Measurements from ENCODE around the gene DOCK8. TPM values are rescaled to one million over a fixed set of nuclear protein-coding genes. Genes with fewer than 3 reads are reported as not detected.

The DOCK8 gene
- polyA plus RNA-seq, 5 donors: 6.2 to 8.4 (median 7.0) TPM

DNA sequence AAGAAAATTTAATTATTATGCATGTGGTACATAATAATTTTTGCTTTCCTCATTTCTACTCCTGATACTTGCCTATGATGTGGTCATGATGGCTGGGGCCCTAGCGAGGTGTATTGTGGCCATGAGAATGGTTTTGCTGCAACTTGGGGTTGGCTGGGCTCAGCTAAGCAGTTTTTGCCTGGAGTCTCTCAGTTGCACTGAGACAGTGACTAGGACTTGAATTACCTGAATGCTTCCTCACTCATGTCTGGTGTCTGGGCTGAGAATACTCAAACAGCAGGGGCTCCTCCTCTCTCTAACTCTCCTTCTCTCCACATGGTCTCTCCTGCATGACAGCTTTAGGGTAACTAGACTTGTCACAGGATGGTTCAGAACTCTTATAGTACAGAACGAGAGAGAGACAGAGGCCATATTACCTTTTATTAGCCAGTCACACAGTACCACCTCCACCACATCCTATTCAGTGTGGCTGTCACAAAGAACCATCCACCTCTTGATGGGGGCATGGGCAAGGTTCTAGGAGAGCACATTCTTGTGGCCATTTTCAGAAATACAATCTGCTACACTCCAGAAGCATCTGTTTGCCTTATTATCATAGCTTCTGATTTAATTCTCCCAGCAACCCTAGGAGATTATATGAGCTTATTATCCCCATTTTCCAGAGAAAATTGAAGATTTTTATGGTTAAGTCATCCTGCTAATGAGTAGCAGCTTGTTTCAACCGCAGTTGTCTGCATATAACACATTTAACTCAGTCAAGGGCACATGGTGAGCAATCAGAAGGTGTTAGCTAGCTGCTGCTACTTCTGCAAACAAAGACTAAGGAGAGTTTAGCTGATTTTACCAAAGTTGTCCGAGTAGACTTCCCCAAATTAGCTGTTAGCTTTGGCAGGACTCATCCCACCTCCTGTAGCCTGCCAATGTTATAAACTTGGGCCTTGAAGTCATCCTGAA lies 245.1 kb downstream of the DOCK8 start:
- no peak for DNase-seq

DNA sequence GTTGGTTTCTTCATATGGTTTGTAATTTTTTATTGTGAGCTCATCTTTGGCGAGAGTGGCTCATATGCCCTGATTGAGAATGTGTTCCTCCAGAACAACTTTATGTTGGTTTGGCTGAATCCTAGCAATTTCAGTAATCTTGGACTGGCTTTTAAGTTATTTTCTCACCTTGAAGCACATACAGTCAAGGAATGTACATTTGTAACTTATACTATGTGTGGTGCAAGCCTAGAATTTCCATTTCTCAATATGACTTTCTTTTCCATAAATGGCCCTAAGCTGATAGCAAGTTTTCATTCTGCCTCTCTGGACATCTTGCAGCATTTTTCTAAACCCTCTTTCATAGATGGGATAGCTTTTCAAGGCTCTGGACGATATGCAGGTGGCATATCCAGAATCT lies 247.5 kb downstream of the DOCK8 start:
- DNase-seq: no peak

DNA sequence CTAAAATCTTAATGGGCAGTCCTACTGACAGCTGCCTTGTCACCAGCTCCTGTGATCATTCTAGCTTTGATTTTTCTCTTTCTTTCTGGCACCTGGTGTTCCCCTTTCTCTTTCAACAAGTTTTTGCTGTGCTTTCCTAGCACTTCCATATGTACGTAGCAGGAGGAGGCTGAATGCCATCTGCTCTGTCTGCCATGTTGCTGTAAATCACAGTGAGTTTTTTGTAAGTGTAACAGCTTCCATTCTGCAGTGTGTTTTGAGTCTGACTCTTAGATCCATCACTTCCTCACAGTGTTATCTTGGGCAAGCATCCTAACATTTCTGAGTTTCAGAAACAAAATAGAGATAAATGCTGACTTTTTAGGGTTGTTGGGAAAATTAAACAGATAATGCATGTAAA lies 247.9 kb downstream of the DOCK8 start:
- DNase-seq: no peak

DNA sequence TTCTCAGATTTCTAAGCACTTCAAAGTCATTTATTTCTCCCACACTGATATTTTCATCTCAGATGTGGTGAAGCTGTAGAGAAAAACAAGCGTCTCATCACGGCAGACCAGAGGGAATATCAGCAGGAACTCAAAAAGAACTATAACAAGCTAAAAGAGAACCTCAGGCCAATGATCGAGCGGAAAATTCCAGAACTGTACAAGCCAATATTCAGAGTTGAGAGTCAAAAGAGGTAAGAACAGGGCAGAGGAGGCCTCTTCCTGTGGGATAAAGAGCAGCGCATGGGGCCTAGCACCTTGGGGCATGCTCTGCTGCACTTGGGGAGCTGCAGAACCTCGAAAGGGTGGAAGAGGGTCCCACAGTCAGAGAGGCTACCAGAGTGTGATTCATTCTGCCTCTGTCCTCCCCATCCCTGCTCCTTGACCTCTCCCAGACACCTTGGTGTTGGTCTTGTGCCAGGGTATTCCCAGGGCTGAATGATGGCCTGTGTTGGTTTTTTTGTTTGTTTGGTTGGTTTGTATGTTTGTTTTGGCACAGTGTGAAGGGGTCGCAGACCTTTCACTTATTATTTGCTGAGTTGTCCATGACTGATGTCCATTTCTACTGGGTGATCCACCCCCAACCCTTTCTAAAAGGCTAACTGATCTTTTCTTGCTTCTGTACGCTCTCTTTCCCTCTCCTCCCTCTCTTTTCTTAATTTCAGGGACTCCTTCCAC lies 248.9 kb downstream of the DOCK8 start:
- no peak for DNase-seq

DNA sequence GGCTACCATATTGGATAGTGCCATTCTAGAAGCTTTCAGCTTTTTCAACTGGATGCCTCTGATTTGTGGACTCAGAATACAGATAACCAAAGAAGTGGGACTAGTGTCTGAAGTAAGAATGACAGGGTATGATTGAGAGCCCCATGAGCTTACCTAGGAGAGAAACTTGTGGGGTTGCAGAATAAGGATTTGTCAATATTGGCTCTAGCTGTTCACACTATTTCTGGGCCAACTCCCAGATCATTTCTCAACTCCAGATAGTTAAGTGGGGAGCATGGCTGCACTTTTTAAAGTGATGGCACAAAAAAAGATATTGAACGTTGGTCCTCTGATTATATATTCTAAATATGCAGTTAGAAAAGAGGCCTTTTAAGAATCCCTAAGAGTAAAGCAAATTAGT lies 252.1 kb downstream of the DOCK8 start:
- peak in 1 of 2 donors; percentile 32 for DNase-seq

DNA sequence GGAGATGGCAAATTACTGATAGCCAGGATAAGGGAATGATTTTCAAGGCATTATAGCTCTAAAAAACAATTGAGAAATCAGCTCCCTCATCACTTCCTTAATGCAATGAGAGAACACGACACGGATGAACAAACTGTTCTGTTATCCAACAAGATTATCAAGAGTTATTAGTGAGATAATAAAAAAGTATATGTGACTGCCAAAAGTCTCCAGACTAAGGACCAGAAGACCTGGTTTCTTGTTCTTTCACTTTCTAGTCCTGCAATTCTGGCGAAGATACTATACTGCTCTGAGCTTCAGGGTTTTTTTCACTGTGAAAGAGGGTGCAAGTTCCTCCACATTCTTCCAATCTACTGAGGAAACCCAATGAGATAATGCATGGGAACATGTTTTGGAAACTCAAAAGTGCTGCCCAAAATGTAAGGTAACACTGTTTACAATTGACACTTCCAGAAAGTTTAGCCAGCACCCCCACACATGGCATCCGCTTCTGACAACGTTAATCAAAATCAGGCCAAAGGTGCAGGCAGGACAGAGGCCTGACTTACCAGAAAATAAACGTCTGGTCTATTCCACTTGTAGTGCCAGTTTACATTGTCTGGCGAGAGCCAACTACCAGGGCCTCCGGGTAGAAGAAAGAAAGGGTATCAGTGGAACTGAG lies 254.2 kb downstream of the DOCK8 start:
- DNase-seq: no peak

DNA sequence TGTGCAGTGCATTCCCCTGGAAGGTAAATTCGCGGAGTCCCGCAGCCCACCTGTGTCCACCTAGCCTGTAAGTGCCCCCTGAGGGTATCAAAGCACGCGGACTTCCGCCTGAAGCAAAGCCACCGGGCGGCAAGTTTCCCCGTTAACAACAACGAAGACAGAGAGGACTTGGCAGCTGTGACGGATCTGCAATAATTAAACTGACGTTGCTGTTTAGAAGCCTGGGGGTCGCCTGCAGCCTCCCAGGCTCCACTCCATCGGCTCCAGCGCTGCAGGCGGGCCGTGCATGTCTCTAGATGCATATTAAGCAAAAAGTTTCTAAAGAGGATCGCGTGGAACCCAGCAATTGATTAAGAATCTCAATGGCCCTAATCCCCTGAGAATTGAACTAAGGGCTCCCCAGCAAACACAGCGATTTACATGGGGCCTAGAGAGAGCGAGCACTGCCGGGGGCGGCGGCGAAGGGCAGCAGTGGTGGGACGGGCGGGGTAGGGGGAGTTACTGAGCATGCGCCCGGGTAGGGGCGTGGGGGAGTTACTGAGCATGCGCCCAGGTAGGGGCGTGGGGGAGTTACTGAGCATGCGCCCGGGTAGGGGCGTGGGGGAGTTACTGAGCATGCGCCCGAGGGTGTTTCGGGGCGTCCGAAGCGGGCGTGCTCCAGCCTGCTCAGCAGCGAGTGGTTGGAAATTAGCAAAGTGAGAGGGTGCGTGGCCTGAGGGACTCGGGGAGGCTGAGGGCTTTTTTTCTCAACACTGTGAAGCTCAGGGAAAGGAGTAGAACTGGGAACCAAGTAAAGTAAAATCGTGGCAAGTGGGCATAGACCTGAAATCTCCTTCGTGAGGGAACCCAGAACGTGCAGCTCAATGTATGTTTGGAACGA lies 255.2 kb downstream of the DOCK8 start:
- DNase-seq: peak; percentile 88 to 96

DNA sequence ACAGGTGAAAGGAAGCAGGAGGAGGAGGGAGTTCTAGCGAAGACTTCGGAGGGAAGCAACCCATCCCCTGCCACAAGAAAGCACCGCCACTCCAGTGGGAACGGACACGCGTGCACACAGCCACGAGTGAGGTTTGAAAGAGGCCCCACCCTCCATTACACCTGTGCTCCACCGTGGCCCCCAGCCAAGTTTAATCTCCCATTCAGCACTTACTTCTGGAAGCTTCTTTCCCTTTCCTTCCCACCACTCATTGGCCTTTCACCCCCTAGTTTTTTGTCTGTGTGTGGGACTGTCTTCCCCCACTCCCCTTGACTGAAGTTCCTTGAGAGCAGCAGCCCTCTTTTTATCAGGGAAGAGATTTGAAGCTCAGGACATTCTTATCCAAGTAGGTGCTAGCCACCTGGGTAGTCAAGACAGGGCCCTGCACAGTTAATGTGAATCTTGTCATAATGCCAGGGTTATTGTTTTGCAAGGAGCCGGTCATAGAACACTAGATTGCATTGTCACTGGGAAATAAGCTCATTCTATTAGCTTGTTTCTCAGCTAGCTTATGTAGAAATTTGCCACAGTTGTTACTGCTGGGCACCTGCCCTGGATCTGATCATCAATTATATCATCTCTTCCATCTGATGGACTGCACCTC lies 256.0 kb downstream of the DOCK8 start:
- no peak for DNase-seq

DNA sequence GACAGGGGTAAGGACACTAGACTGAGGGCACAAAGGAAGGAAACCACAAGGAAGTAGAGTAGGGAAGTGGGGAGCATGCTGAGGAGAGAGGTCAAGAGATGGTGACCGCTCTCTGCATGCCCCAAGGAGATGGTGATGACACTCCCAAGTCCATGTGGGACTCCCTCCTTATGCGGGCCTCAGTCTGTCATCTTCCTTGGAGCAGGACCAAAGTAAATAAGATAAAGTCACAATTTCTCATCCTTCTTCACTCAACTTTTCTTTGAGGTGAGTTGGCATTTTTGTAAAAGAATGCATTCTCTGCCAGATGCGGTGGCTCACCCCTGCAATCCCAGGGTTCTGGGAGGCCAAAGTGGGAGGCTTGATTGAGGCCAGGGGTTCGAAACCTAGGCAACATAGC lies 256.7 kb downstream of the DOCK8 start:
- no peak for DNase-seq

DNA sequence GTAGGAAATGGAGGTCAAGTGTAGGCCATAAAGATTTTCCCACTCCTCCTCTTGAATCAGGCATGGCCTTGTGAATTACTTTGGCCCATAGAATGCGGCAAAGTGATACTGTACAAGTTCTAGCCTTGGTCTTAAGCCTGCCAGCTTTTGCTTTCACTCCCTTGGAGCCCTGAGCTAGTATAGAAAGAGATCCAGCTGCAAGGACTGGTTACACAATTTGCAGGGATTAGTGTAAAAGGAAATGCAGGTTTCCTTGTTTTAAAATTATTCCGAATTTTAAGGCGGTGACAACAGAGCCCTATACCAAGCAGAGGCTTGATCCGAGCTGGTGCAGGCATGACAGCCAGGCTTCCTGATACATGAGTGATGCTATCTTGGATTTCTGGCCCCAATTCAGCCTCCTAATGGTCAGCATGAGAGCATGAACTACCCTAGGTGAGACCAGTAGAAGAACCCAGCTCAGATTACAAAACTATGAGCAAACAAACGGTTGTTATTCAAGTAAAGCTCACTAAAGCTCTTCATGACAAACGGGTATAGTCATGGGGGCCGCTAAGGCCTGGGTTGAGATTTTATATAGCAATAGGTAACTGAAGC lies 257.9 kb downstream of the DOCK8 start:
- DNase-seq: no peak

DNA sequence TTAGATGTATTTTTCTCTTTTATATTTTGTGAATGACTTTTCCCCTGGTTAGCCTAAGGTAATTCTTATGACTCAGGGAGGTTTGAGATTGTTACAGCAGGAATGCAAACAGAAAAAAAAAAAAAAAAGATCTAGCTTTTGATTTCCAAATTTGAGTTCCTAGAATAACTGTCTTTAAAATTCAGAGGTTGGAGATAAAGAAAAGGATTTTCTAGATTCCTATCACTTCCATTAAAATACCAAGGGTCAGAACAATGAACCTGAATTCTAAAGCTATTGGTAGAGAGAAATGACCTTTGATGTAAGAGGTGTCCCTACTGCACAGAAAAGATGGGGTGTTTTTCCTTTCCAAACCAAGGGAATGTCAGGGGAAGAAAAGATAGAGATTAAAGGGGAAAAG lies 262.5 kb downstream of the DOCK8 start:
- DNase-seq: no peak

DNA sequence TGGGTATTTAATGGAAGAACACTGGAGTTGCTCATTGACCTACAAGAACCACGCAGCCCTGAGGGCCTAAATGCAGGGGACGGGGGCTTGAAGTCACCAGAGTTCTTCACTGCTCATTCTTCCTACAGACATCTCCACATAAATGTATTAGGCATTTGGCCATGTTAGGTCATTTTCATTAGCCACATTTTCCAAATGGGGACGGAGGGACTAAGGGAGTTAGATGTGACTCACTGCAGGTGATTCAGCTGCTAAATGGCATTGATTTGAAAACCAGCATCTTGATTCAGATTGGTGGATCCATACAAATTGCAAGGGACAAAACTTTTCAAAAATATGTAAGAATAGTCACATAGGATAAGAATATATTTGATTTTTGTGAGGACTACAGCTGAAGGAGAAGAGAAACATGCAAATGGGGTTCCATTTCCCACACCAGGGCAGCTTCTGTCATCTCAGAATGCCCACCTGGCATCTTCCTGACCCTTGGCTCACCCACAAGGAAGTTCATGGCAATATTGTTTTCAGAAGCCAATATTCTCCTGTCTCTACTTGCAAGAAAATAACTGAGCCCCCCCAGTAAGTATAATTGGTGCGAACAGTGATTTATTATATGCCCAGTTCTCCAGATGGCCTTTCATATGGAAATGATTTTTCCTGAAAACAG lies 264.8 kb downstream of the DOCK8 start:
- no peak for DNase-seq

DNA sequence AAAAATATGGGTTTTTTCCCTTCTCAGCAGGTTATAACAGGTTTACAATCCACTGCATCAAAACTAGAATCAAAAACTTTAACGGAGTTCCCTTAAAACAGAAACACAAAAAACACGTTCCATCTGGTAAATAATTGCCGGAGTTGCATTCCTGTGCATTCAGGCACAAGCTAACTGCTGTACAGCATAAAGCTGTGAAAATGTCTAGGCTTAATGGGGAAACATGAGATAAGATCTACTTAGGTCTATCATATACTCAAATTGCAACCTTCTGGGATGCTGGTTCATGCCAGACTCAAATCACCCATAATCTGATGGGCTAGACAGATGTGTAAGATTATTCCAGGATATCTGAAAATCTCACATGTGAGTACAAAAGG lies 265.3 kb downstream of the DOCK8 start:
- no peak for DNase-seq

DNA sequence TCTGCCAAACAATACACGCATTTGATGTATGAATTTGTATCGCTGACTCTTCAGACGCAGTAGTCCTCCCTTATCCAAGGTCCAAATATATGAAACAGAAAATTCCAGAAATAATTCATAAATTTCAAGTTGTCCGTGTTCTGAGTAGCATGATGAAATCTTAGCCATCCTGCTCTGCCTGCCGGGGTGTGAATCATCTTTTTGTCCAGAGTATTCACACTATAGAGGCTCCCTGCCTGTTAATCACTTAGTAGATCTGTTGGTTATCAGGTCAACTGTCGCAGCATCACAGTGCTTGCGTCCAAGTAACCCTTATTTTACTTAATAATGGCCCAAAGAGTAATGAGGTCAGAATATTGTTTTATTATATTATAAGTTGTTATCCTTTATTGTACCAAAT lies 268.1 kb downstream of the DOCK8 start:
- DNase-seq: no peak

DNA sequence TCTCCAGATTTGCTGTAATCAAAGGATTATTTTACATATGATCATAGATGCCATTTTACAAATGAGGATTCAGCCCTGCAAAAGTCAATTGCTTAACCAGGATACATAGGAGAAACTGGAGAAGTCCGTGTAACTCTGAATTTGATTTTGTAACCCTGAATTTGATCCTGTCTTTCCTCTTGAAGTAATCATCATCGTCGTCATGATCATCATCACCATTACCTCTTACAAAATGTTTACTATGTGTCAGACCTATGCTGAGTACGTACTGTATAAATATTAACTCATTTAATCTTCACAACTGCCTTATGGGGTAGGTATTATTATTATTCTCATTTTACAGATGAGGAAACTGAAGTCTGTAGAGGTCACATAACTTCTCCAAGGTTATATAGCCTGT lies 271.5 kb downstream of the DOCK8 start:
- DNase-seq: no peak

DNA sequence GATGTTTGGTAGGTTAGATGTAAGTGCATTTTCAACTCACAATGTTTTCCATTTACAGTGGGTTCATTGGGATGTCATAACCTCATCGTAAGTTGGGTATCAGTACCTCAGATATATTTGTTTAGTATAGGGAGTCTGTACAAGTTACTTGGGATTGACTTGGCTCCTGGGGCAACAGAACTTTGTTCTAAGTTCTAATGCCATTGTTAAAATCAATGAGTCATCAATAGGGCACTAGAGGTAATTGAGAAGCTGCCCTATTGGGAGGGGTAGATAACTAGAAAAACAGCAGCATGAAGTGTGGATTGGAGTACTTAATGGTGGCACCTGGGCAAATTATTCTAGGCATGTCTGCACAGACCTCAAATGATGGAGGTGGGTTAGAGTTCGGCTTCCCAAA lies 272.8 kb downstream of the DOCK8 start:
- DNase-seq: no peak

DNA sequence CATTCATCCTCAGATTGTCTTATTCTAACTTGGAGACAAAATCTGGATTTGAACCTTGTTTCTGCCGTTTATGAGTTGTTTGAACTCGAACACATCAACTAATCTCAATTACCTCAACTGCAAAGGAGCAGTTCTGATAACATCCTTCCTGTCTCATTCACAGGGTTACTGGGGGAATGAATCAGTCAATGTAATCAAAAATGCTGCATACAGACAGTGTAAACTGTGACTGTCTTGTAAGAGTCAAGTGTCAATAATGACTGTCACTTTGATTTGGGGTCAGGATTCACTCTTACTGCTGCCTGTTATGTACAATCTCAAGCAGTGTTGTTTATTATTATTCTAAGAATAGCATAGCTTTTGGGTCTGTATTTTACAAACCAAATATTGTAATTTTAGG lies 273.8 kb downstream of the DOCK8 start:
- DNase-seq: no peak

DNA sequence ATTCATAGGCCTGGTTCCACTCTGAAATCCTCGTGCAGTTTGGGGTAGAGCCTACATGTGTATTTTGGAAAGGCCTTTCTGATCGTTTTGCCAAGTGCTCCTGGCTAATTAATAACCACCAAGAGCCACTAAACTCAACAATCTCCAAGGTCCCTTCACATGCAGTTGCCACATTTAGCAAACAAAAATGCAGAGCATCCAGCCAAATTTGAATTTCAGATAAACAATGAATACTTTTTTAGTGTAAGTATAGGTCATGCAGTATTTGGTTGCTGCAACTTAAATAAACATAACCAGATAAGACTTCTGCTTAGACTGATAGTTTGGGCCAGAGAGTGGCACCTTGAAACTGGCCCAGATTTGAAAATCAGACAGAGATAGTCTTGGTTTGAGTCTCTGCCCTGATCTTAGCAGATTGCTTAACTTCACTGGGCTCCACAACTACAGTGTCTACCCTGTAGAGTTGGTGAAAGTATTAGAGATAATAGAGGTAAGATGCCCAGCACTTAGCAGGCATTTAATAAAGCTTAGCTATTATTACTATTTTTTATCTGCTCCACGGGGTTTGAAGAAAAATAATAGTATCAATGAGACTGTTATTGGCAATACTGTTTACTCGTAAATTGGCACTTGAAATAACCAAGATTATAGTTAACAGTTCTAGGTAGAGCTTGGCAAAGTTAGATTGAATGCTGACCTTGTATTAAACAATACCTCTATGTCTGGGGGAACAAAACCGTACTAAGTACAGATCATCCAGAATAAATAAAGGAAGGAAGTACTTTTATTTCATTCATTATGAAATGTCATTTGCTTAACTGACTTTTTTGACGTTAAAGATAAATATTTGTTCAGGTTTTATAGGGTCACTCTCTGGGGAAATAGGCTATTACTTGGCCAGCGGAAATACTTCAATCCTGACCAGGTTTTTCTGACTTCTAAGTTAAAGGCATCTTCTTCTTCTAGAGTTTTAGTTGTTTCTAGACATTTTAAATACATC lies 274.8 kb downstream of the DOCK8 start:
- DNase-seq: peak in 1 of 2 donors; percentile 45

DNA sequence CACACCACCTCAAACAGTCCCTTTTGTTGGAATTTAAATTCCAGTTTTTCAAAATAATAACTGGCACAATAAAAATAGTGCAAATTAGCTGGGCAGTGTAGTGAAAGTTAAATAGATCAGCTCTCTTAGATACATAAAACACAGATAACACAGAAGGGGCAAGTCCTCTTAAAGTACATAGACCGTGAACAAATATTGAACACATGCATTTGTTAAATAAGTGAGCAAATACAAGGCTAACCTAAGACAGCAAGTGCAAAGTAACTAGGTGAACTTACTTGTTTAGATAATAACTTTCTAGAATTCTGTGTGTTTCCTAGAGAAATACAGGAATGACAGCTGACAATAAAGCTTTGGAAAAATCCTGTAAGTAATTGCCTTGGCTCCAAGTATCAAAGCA lies 280.1 kb downstream of the DOCK8 start:
- no peak for DNase-seq
